Activated B cell treated with CpG ODN at 0.5 μM for 24 hours (primary cell): Measurements from ENCODE around the gene TEX52. TPM values are rescaled to one million over a fixed set of nuclear protein-coding genes. Genes with fewer than 3 reads are reported as not detected.

Source experiments
- ATAC-seq: fragments of 200-7000 bp; cut with Tn5 transposase; one replicate; pipeline ENCODE4 v1.10.0; 2021; ENCODE audit warnings: low read depth, mild to moderate bottlenecking, moderate library complexity
- CTCF ChIA-PET: fragments of 350-600 bp; sonication (Branson Sonifier 250); formaldehyde crosslinking; loops from one replicate; lab custom pipeline; 2021; ENCODE audit warnings: antibody characterized with exemption; lab: Charles Lee
- POLR2A ChIA-PET: fragments of 350-600 bp; sonication (Branson Sonifier 250); formaldehyde crosslinking; loops from one replicate; lab custom pipeline; 2021; ENCODE audit warnings: antibody characterized with exemption; lab: Charles Lee
- DNase-seq: peaks from one replicate; pipeline ENCODE4 v3.0.0; 2022
- H3K27ac Mint-ChIP-seq: one replicate; pipeline ENCODE4 v1.8.0; 2020; ENCODE audit warnings: mixed read lengths
- H3K27me3 Mint-ChIP-seq: one replicate; pipeline ENCODE4 v1.8.0; 2021; ENCODE audit warnings: mixed read lengths
- H3K36me3 Mint-ChIP-seq: one replicate; pipeline ENCODE4 v1.8.0; 2021; ENCODE audit warnings: low read depth, mixed read lengths
- H3K4me1 Mint-ChIP-seq: one replicate; pipeline ENCODE4 v1.8.0; 2021; ENCODE audit warnings: mixed read lengths
- H3K4me3 Mint-ChIP-seq: one replicate; pipeline ENCODE4 v1.8.0; 2020; ENCODE audit warnings: mild to moderate bottlenecking, mixed read lengths
- H3K9me3 Mint-ChIP-seq: one replicate; pipeline ENCODE4 v1.8.0; 2020; ENCODE audit warnings: mixed read lengths
- CTCF ChIP-seq: fragments of 200-600 bp; IDR thresholded peaks from one replicate; pipeline ENCODE4 v1.8.0; 2022; ENCODE audit warnings: antibody characterized with exemption, mild to moderate bottlenecking
- intact Hi-C: fragments of 100-400 bp; cut with micrococcal nuclease; formaldehyde crosslinking; loops from one replicate; pipeline ENCODE4 v1.15.1; 2024
- total RNA-seq: library from RNA; stranded (reverse); gene quantifications from 2 replicates; pipeline ENCODE4 v1.2.3, GENCODE V29; 2022

Gene TEX52
- not detected in 2 replicates for total RNA-seq

- intact Hi-C loops, result no loop called here
- no peaks in the 10 kb centered on the region for H3K27me3 Mint-ChIP-seq
- peaks cover 2% of the 10 kb centered on the region for H3K4me1 Mint-ChIP-seq
- CTCF ChIA-PET, result no interaction called here
- no peak within 1 kb of the TSS for H3K4me3 Mint-ChIP-seq
- no peak for DNase-seq
- POLR2A ChIA-PET, result no interaction called here
- no peak for TF ChIP-seq CTCF
- no peak for ATAC-seq
- peaks cover 24% of the 10 kb centered on the region for H3K36me3 Mint-ChIP-seq
- H3K27ac Mint-ChIP-seq, result no peak within 1 kb of the TSS
- no peaks in the 10 kb centered on the region for H3K9me3 Mint-ChIP-seq
These were observed at the start of gene TEX52 for GRCh38 chr12:2857021-2857431. TEX52 (minus strand) TSS chr12:2857039; CDS start chr12:2857026, 13 bp downstream.

GRCh38 chr12:2904260-2904659, 47.4 kb upstream of the TEX52 start:
- ATAC-seq, result no peak
- no peaks in the 10 kb centered on the region for H3K27me3 Mint-ChIP-seq
- CTCF ChIA-PET, result no interaction called here
- no peak overlapping the region for H3K27ac Mint-ChIP-seq
- intact Hi-C loops, result no loop called here
- H3K9me3 Mint-ChIP-seq, result no peaks in the 10 kb centered on the region
- DNase-seq, result no peak
- H3K4me3 Mint-ChIP-seq, result no peak overlapping the region
- POLR2A ChIA-PET, result interaction anchor here (0.7 kb wide), 1 partner anchor 28 kb away, joined by 4 read pairs; no protein-coding TSS in a partner anchor
- peaks cover 4% of the 10 kb centered on the region for H3K4me1 Mint-ChIP-seq
- H3K36me3 Mint-ChIP-seq, result peaks cover under 1% of the 10 kb centered on the region
- TF ChIP-seq CTCF, result no peak

GRCh38 chr12:2902272-2902880, 45.5 kb upstream of the TEX52 start:
- Mint-ChIP-seq H3K36me3 (no peaks in the 10 kb centered on the region), H3K4me3 (no peak overlapping the region), H3K27ac (no peak overlapping the region), H3K9me3 (no peaks in the 10 kb centered on the region), H3K4me1 (peaks cover 4% of the 10 kb centered on the region), H3K27me3 (no peaks in the 10 kb centered on the region)
- CTCF ChIA-PET, result no interaction called here
- ATAC-seq (no peak), DNase-seq (no peak)
- no peak for TF ChIP-seq CTCF
- POLR2A ChIA-PET, result no interaction called here
- intact Hi-C loops, result no loop called here

GRCh38 chr12:2900642-2901041, 43.8 kb upstream of the TEX52 start:
- Mint-ChIP-seq H3K36me3 (no peaks in the 10 kb centered on the region), H3K4me1 (peaks cover 4% of the 10 kb centered on the region), H3K27ac (no peak overlapping the region), H3K4me3 (no peak overlapping the region), H3K27me3 (no peaks in the 10 kb centered on the region), H3K9me3 (no peaks in the 10 kb centered on the region)
- intact Hi-C loops, result no loop called here
- DNase-seq (no peak), ATAC-seq (no peak)
- POLR2A ChIA-PET, result interaction anchor here (0.7 kb wide), 1 partner anchor 10 kb away, joined by 3 read pairs; the partner anchor contains the start of gene TULP3
- CTCF ChIA-PET, result no interaction called here
- no peak for TF ChIP-seq CTCF

GRCh38 chr12:2897418-2897817, 40.6 kb upstream of the TEX52 start:
- no peak for ATAC-seq
- POLR2A ChIA-PET, result no interaction called here
- intact Hi-C loops, result no loop called here

More at GRCh38 chr12:2897418-2897817, 40.6 kb upstream of the TEX52 start:
- CTCF ChIA-PET, result no interaction called here
- no peaks in the 10 kb centered on the region for H3K36me3 Mint-ChIP-seq
- no peak for DNase-seq
- peaks cover 2% of the 10 kb centered on the region for H3K4me1 Mint-ChIP-seq
- no peak for TF ChIP-seq CTCF
- no peak overlapping the region for H3K4me3 Mint-ChIP-seq
- H3K27me3 Mint-ChIP-seq, result no peaks in the 10 kb centered on the region
- no peaks in the 10 kb centered on the region for H3K9me3 Mint-ChIP-seq
- H3K27ac Mint-ChIP-seq, result no peak overlapping the region
